GM23248 (cell line): Measurements from ENCODE around the gene LAMB2. TPM values are rescaled to one million over a fixed set of nuclear protein-coding genes. Genes with fewer than 3 reads are reported as not detected.

Experiments used
- DNase-seq: peaks from one replicate; pipeline ENCODE4 v3.0.0-alpha.2; 2015
- H2AFZ ChIP-seq: fragments of 200-600 bp; sonication (generic); 2 replicates; pipeline ENCODE4 v1.6.1; 2016; ENCODE audit warnings: antibody characterized with exemption
- H3F3A ChIP-seq: fragments of 200-600 bp; sonication (generic); 2 replicates; pipeline ENCODE4 v1.6.1; 2016; ENCODE audit warnings: mild to moderate bottlenecking, antibody characterized with exemption, mixed run types; ENCODE audit not compliant: insufficient read depth
- H3K27ac ChIP-seq: fragments of 200-600 bp; sonication (generic); 2 replicates; pipeline ENCODE4 v1.5.1; 2016; ENCODE audit warnings: mild to moderate bottlenecking
- H3K27me3 ChIP-seq: fragments of 200-600 bp; sonication (generic); replicated peaks from 2 replicates; pipeline ENCODE4 v1.6.1; 2016; ENCODE audit warnings: mild to moderate bottlenecking; ENCODE audit not compliant: insufficient read depth
- H3K36me3 ChIP-seq: fragments of 200-600 bp; sonication (generic); 2 replicates; pipeline ENCODE4 v1.6.1; 2016; ENCODE audit warnings: low read depth, mild to moderate bottlenecking
- H3K4me1 ChIP-seq: fragments of 200-600 bp; sonication (generic); 2 replicates; pipeline ENCODE4 v1.6.1; 2016; ENCODE audit warnings: mild to moderate bottlenecking; ENCODE audit not compliant: insufficient read depth
- H3K4me2 ChIP-seq: fragments of 200-600 bp; sonication (generic); one replicate; pipeline ENCODE4 v1.6.1; 2016; ENCODE audit warnings: mild to moderate bottlenecking; ENCODE audit not compliant: unreplicated experiment
- H3K4me3 ChIP-seq: fragments of 200-600 bp; sonication (generic); 2 replicates; pipeline ENCODE4 v1.5.1; 2016; ENCODE audit warnings: mild to moderate bottlenecking
- H3K79me2 ChIP-seq: fragments of 200-600 bp; sonication (generic); 2 replicates; pipeline ENCODE4 v1.6.1; 2016; ENCODE audit warnings: mild to moderate bottlenecking; ENCODE audit not compliant: insufficient read depth
- H3K9ac ChIP-seq: fragments of 200-600 bp; sonication (generic); 2 replicates; pipeline ENCODE4 v1.6.1; 2016; ENCODE audit warnings: mild to moderate bottlenecking
- H3K9me2 ChIP-seq: fragments of 200-600 bp; sonication (generic); 2 replicates; pipeline ENCODE4 v1.6.1; 2016; ENCODE audit warnings: mixed run types, mild to moderate bottlenecking, moderate library complexity; ENCODE audit not compliant: insufficient read depth
- H3K9me3 ChIP-seq: fragments of 200-600 bp; sonication (generic); one replicate; pipeline ENCODE4 v1.6.1; 2017; ENCODE audit warnings: low read depth
- H4K20me1 ChIP-seq: fragments of 200-600 bp; sonication (generic); 2 replicates; pipeline ENCODE4 v1.6.0; 2016; ENCODE audit not compliant: insufficient read depth
- EZH2 ChIP-seq: fragments of 200-600 bp; sonication (generic); IDR thresholded peaks from 2 replicates; pipeline ENCODE4 v1.6.1; 2018; ENCODE audit warnings: antibody characterized with exemption, mild to moderate bottlenecking; ENCODE audit not compliant: insufficient read depth, poor library complexity, severe bottlenecking
- EZH2phosphoT487 ChIP-seq: fragments of 200-600 bp; sonication (generic); IDR thresholded peaks from 2 replicates; pipeline ENCODE4 v1.6.1; 2018; ENCODE audit warnings: antibody characterized with exemption, moderate library complexity, mild to moderate bottlenecking, low read depth; ENCODE audit not compliant: insufficient read depth
- WGBS, 2 experiments: methylation state at CpG; one replicate each; pipeline ENCODE4 v1.1.6; 2015 to 2017; ENCODE audit warnings: low lambda C conversion rate in 2 of 2, low coverage in 1 of 2; ENCODE audit errors: missing lambda C conversion rate in 2 of 2; 5-methylcytosine and 5-hydroxymethylcytosine counted together
- in situ Hi-C: fragments of 300-500 bp; cut with MboI; formaldehyde crosslinking; loops from 2 replicates; pipeline ENCODE4 v1.15.0; 2020
- polyA plus RNA-seq: library from polyadenylated mRNA; unstranded; fragments of >200 nt; fragmentation: Nextera tagmentation; extraction: Ambion mirVana; gene quantifications from 2 replicates; pipeline ENCODE4 v1.2.1, GENCODE V29; 2016
- total RNA-seq: library from RNA; depleted of rRNA; stranded (reverse); fragments of >200 nt; shearing (Covaris generic); gene quantifications from 2 replicates; pipeline ENCODE4 v1.2.3, GENCODE V29; 2014

The LAMB2 gene
- total and polyA plus RNA-seq, 2 experiments from 2014 or later: 539 to 894 TPM

DNA sequence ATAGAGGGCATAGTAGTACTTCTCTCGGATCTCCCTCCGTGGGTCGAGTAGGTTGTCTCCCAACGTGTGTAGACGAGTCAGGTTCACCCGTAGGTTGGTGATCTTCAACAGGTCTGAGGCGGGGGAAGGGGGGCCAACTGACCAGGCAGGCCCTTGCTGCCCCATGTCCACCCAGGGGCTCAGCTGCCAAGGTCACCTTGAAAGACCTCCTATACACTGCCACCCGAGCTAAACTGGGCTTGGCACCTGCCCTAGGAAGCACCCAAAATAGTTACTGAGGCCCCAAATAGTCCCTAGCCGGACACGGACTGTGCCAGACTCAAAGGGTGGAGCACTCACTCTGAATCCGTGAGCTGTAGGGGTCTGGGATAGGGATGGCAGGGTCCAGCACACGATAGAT lies 1.8 kb downstream of the LAMB2 start:
- no peaks in the 10 kb centered on the region for H3F3A ChIP-seq
- WGBS, 2 experiments: 60% methylated on average over 12 of the region's 12 CpGs
- H3K4me1 ChIP-seq: peaks cover 13% of the 10 kb centered on the region; the same call in 1 of the 2 replicates
- peaks cover 5% of the 10 kb centered on the region; the same call in 1 of the 2 replicates for H3K36me3 ChIP-seq
- DNase-seq: no peak
- TF ChIP-seq EZH2phosphoT487 (no peak), EZH2 (no peak)
- no peak overlapping the region for H3K4me3 ChIP-seq
- H3K79me2 ChIP-seq: peaks cover 67% of the 10 kb centered on the region
- no peaks in the 10 kb centered on the region for H3K9me2 ChIP-seq
- no peak overlapping the region for H3K27ac ChIP-seq
- H3K9me3 ChIP-seq: no peaks in the 10 kb centered on the region
- H3K4me2 ChIP-seq: no peak overlapping the region
- no peaks in the 10 kb centered on the region for H3K27me3 ChIP-seq
- H3K9ac ChIP-seq: peak overlapping the region; percentile 86; the same call in 1 of the 2 replicates
- no peaks in the 10 kb centered on the region for H4K20me1 ChIP-seq
- H2AFZ ChIP-seq: no peak overlapping the region
- in situ Hi-C loops: no loop called here

DNA sequence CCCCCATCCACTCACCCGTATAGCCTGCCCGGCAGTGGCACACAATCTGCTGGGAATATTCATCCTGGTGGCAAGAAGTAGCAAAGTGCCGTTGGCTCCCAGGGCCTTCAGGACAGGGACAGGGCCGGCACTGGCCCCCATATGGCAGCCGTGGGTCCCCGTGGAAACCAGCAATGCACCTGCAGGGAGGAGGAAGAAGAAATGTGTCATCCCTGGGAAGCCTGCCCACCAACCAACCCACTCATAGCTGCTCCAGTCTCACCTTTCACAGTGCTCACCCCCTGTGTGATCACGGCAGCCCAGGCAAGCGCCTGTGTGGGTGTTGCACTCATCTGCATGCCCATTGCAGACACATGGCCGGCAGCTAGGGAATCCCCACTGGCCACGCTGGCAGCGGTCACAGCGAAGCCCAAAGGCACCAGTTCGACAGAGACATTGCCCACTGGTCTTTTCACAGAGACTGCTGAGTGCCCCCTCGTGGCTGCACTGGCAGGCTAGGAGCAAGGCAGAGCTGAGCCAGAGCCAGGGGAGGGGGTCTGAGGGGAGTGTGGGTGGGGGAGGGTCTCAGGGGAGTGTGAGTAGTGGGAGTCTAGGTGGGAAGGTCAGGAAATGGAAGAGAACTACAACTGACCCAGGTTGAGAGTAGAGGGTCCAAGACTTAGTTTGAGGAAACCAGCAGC lies 7.7 kb downstream of the LAMB2 start:
- H2AFZ ChIP-seq: no peak overlapping the region
- TF ChIP-seq EZH2: no peak
- no peak for TF ChIP-seq EZH2phosphoT487
- H3K79me2 ChIP-seq: peaks cover 42% of the 10 kb centered on the region
- H4K20me1 ChIP-seq: no peaks in the 10 kb centered on the region
- H3K9ac ChIP-seq: no peak overlapping the region
- H3K4me2 ChIP-seq: no peak overlapping the region
- no peak for DNase-seq
- H3K4me3 ChIP-seq: no peak overlapping the region
- H3K36me3 ChIP-seq: peaks cover 8% of the 10 kb centered on the region; the same call in 1 of the 2 replicates
- no peak overlapping the region for H3K27ac ChIP-seq
- no peaks in the 10 kb centered on the region for H3K9me3 ChIP-seq
- in situ Hi-C loops: no loop called here
- H3K9me2 ChIP-seq: no peaks in the 10 kb centered on the region
- H3K4me1 ChIP-seq: no peaks in the 10 kb centered on the region
- peaks cover 19% of the 10 kb centered on the region for H3F3A ChIP-seq
- 78 to 82% methylated on average over 14 of the region's 14 CpGs for WGBS, 2 experiments
- no peaks in the 10 kb centered on the region for H3K27me3 ChIP-seq

DNA sequence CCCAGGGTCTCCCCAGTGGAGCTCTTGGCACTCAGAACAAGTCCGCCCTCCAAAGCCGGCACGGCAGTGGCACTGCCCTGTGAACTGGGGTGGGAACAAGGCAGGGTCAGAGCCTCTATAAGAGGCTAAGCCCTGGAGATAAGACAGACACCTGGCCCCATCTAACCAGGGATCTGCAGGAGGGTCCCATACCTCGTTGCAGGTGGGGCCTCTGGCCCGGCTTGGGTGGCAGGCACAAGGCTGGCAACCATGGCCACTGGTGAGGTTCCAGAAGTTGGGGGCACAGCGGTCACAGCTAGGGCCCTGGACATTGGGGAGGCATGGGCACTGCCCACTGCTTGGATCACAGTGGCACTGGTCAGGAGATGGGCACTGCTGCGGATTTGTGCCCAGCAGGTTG lies 8.6 kb downstream of the LAMB2 start:
- Histone ChIP-seq H3K4me3 (no peak overlapping the region), H3K4me1 (peaks cover 6% of the 10 kb centered on the region; the same call in 1 of the 2 replicates), H2AFZ (no peak overlapping the region), H3K9me2 (no peaks in the 10 kb centered on the region), H3K79me2 (peaks cover 42% of the 10 kb centered on the region), H3K4me2 (no peak overlapping the region), H3K36me3 (peaks cover 8% of the 10 kb centered on the region; the same call in 1 of the 2 replicates), H3K27me3 (no peaks in the 10 kb centered on the region), H3F3A (peaks cover 27% of the 10 kb centered on the region), H3K9me3 (no peaks in the 10 kb centered on the region), H3K27ac (no peak overlapping the region), H3K9ac (no peak overlapping the region), H4K20me1 (no peaks in the 10 kb centered on the region)
- TF ChIP-seq EZH2phosphoT487 (no peak), EZH2 (no peak)
- DNase-seq: no peak
- 76 to 80% methylated on average over 7 of the region's 7 CpGs for WGBS, 2 experiments
- in situ Hi-C loops: no loop called here

DNA sequence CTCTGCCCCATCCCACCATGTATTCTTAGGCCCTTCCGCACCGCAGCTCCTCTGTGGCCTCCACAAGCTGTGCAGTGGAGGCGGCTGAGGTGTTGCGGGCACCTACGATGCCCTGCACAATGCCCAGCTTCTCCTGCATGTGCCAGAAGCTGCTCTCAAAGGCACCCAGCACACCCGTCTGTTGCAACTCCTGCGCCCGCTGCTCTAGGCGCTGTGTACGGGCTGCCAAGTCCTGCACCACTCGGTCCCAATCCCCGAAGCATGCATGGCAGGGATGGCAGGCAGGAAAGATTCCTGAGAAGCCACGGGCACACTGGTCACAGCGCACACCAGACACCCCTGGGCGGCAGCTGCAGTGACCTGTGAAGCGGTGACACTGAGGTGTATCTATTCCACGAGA lies 9.2 kb downstream of the LAMB2 start:
- Histone ChIP-seq H3K4me2 (no peak overlapping the region), H3K9me2 (no peaks in the 10 kb centered on the region), H3F3A (peaks cover 33% of the 10 kb centered on the region), H3K4me1 (peaks cover 9% of the 10 kb centered on the region; the same call in 1 of the 2 replicates), H3K79me2 (peaks cover 42% of the 10 kb centered on the region), H3K9ac (no peak overlapping the region), H3K4me3 (no peak overlapping the region), H3K27me3 (no peaks in the 10 kb centered on the region), H3K36me3 (peaks cover 8% of the 10 kb centered on the region; the same call in 1 of the 2 replicates), H3K9me3 (no peaks in the 10 kb centered on the region), H2AFZ (no peak overlapping the region), H3K27ac (no peak overlapping the region), H4K20me1 (no peaks in the 10 kb centered on the region)
- 87 to 91% methylated on average over 17 of the region's 17 CpGs for WGBS, 2 experiments
- no peak for DNase-seq
- no peak for TF ChIP-seq EZH2
- no peak for TF ChIP-seq EZH2phosphoT487
- in situ Hi-C loops: no loop called here
